Femur (tissue), 1 donor: ENCODE results near the gene KIF1A.
"Not testable (repeated sequence)": the region's sequence is repeated elsewhere in the genome, so short reads cannot be mapped to it uniquely, and the experiment has no call there.

ENCODE experiments used
- DNase-seq: peaks from one replicate; pipeline ENCODE4 v3.0.0-alpha.2; 2017

KIF1A gene

GRCh38 chr2:240846309-240846708, 26.3 kb upstream of the KIF1A start:
- not testable (repeated sequence) for DNase-seq

- peak; percentile 79 for DNase-seq
Observed at GRCh38 chr2:240840435-240841060, 20.5 kb upstream of the KIF1A start.

- no peak for DNase-seq
Observed at GRCh38 chr2:240839152-240840143, 19.4 kb upstream of the KIF1A start.

GRCh38 chr2:240837621-240838020, 17.6 kb upstream of the KIF1A start:
- DNase-seq: no peak

GRCh38 chr2:240836781-240837467, 16.9 kb upstream of the KIF1A start:
- DNase-seq: peak; percentile 64

- DNase-seq: no peak
Observed at GRCh38 chr2:240835528-240835927, 15.5 kb upstream of the KIF1A start.

- no peak for DNase-seq
Observed at GRCh38 chr2:240834377-240834975, 14.5 kb upstream of the KIF1A start.

GRCh38 chr2:240833724-240834285, 13.8 kb upstream of the KIF1A start:
- DNase-seq: no peak

- no peak for DNase-seq
Observed at GRCh38 chr2:240832921-240833494, 13.0 kb upstream of the KIF1A start.

GRCh38 chr2:240832205-240832727, 12.2 kb upstream of the KIF1A start:
- DNase-seq: peak; percentile 94

- no peak for DNase-seq
Observed at GRCh38 chr2:240831594-240832204, 11.7 kb upstream of the KIF1A start.

- no peak for DNase-seq
Observed at GRCh38 chr2:240825476-240825875, 5.5 kb upstream of the KIF1A start.

GRCh38 chr2:240823449-240824336, 3.7 kb upstream of the KIF1A start:
- peak; percentile 12 for DNase-seq

- peak; percentile 10 for DNase-seq
Observed at GRCh38 chr2:240822280-240822847, 2.3 kb upstream of the KIF1A start.

GRCh38 chr2:240821429-240821778, 1.4 kb upstream of the KIF1A start:
- DNase-seq: no peak

- peak; percentile 29 for DNase-seq
Observed at GRCh38 chr2:240820607-240821428, 799 bp upstream of the KIF1A start.

GRCh38 chr2:240819126-240819857, 727 bp downstream of the KIF1A start:
- DNase-seq: peak; percentile 31

- DNase-seq: peak; percentile 15
Observed at GRCh38 chr2:240818293-240819125, 1.5 kb downstream of the KIF1A start.
